Measurements from ENCODE around the gene HESX1. TPM values are rescaled to one million over a fixed set of nuclear protein-coding genes. Genes with fewer than 3 reads are reported as not detected.

The HESX1 gene
- total RNA-seq (under 1 TPM in 1 of 2 experiments, not detected in 1; 0.39 TPM), polyA plus RNA-seq (under 1 TPM in 2 of 3 donors, not detected in 1; 0.27 to 0.87 TPM), total RNA-seq (0 to 0.52 (median 0.14) reads per million in 6 experiments)

DNA sequence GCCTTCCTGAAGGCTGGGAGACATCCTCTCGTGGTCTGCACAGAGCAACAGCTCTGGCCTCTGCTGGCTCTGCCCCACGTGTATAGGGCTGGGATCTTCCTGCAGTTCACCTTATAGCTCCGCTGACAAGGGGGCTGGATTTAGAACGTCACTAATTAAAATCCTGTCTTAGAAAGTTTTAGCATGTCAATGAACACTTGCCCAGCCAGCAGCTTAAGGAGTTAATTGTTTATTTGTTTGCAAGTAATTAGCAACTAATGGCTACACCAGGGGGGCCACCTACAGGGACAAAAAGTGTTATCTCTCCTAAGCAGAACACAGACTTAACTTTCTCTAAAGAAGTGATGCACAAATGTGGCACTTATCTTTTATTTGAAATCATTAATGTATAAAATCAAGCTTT lies at the start of gene HESX1:
HESX1 (minus strand) TSS at position 84 of the 403 bp plus-strand sequence; CDS start at position 24, 60 bp downstream.
- Mint-ChIP-seq H3K9me3 (no peaks in the 10 kb centered on the region), H3K27me3 (peaks cover 3 to 16% (median 9%) of the 10 kb centered on the region in 5 donors), H3K36me3 (no peaks in the 10 kb centered on the region), H3K4me1 (peaks cover 0 to 1% (median 0%) of the 10 kb centered on the region in 4 donors), H3K4me3 (no peak within 1 kb of the TSS), H3K27ac (no peak within 1 kb of the TSS)
- POLR2A ChIA-PET = no interaction called here
- DNase-seq (no peak), ATAC-seq (no peak)

DNA sequence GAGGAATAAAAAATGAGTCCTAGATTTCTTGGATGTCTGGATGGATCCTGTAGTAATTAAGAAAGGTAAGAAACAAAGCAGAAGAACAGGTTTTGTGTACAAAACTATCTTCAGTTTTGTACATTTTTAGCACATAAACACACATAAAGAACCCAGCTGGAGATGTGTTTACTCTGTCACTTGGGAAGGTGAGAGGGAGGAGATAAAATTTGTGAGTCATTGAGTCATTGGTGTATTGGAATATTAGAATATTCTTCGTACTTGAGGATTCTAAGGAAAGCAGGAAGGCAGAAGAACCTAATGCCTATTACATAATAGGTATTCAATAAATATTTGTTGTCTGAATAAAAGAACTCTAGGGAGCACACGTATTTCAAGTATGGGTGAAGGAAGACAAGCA lies 45.2 kb upstream of the HESX1 start:
- Mint-ChIP-seq H3K36me3 (peaks cover 10 to 88% (median 39%) of the 10 kb centered on the region in 3 donors), H3K4me3 (no peak overlapping the region), H3K9me3 (no peaks in the 10 kb centered on the region), H3K27me3 (no peaks in the 10 kb centered on the region), H3K4me1 (peaks cover 0 to 7% (median 2%) of the 10 kb centered on the region in 4 donors), H3K27ac (peak overlapping the region in 1 of 10 donors; percentile 11)
- no peak for DNase-seq
- POLR2A ChIA-PET = no interaction called here
- no peak for ATAC-seq

DNA sequence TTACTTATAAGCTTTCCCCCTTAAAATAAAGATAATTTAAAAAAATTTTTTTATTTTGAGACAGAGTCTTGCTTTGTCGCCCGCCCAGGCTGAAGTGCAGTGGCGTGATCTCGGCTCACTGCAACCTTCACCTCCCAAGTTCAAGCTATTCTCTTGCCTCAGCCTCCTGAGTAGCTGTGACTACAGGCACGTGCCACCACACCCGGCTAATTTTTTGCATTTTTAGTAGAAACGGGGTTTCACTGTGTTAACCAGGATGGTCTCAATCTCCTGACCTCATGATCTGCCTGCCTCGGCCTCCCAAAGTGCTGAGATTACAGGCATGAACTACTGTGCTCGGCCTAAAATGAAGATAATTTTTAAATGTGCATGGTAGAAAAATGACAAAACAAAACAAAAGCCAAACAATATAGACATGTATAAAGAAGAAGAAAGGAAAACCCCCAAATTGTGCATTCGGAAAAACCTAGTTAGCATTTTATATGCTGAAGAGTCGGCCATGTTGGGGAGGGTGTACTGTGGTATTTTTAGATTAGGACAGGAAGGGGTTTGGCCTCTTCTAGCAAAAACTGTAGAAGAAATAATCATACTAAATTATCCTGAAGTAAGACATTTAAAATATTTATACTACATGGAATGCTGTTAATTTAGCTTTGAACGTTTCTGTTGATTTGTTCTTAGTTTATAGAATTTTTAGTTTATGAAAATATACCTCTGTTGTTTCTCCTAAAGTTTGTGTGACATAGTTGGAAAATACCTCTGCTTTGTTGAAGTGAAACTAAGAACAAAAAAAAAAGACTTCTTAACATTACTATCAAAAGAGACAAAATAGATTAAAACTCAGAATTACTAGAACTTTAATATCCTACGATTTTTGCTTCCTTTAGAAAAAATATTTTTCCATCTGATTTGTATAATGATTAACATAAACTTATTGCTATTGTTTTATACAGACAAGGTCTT lies 35.1 kb upstream of the HESX1 start:
- no peak for DNase-seq
- ATAC-seq = no peak
- H3K4me1 Mint-ChIP-seq = peaks cover 0 to 41% (median 14%) of the 10 kb centered on the region in 4 donors
- H3K36me3 Mint-ChIP-seq = peaks cover 13 to 40% (median 20%) of the 10 kb centered on the region in 3 donors
- POLR2A ChIA-PET = interaction anchor here (0.5 kb wide), 1 partner anchor 256 kb away, joined by 5 read pairs; no protein-coding TSS in a partner anchor
- H3K27me3 Mint-ChIP-seq = no peaks in the 10 kb centered on the region
- no peak overlapping the region for H3K4me3 Mint-ChIP-seq
- peak overlapping the region in 2 of 10 donors; percentile 8 to 67 for H3K27ac Mint-ChIP-seq
- H3K9me3 Mint-ChIP-seq = no peaks in the 10 kb centered on the region

DNA sequence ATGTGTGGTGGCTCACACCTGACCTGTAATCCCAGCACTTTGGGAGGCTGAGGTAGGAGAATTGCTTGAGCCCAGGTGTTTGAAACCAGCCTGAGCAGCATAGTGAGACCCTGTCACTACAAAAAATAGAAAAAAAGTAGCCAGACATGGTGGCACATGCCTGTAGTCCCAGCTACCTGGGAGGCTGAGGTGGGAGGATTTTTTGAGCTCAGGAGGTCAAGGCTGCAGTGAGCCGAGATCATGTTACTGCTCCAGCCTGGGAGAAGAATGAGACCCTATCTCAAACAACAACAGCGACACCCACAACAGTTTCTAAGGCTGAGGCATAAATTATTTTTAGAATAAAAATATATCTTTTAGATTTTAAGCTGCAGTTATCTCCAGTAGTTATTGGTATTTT lies 34.0 kb upstream of the HESX1 start:
- Mint-ChIP-seq H3K27ac (peak overlapping the region in 1 of 10 donors; percentile 62), H3K27me3 (no peaks in the 10 kb centered on the region), H3K36me3 (peaks cover 7 to 30% (median 13%) of the 10 kb centered on the region in 3 donors), H3K4me1 (peaks cover 6 to 52% (median 21%) of the 10 kb centered on the region in 4 donors), H3K9me3 (no peaks in the 10 kb centered on the region), H3K4me3 (no peak overlapping the region)
- ATAC-seq (no peak), DNase-seq (no peak)
- POLR2A ChIA-PET = interaction anchor here (0.7 kb wide), 1 partner anchor 1308 kb away, joined by 4 read pairs; no protein-coding TSS in a partner anchor

DNA sequence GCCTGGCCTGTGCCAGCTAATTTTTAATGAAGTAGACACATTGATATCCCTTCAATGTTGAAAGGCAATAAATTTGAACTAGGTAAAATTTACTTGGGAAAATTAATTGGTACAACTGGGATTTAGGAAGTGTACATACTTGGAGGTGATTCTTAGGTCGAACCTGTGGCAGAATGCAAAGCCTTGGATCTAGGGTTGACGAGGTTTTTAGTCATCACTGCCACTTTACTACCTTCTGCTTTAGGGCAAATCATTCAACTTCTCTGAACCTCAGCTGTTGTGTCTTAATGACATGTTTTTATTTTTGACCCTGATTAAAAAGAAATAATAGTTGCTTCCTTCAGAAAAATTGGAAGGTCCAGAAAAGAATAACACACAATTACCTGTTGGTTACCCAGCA lies 30.2 kb upstream of the HESX1 start:
- Mint-ChIP-seq H3K36me3 (peaks cover 0 to 7% (median 0%) of the 10 kb centered on the region in 3 donors), H3K27ac (peak overlapping the region in 2 of 10 donors; percentile 14 to 60), H3K27me3 (no peaks in the 10 kb centered on the region), H3K4me1 (peaks cover 9 to 58% (median 29%) of the 10 kb centered on the region in 4 donors), H3K4me3 (peak overlapping the region in 5 of 10 donors; percentile 4 to 88 (median 23)), H3K9me3 (no peaks in the 10 kb centered on the region)
- POLR2A ChIA-PET = interaction anchor here (1.1 kb wide), 1 partner anchor 463 kb away, joined by 7 read pairs; the partner anchor contains the start of gene DENND6A
- no peak for DNase-seq
- ATAC-seq = no peak

DNA sequence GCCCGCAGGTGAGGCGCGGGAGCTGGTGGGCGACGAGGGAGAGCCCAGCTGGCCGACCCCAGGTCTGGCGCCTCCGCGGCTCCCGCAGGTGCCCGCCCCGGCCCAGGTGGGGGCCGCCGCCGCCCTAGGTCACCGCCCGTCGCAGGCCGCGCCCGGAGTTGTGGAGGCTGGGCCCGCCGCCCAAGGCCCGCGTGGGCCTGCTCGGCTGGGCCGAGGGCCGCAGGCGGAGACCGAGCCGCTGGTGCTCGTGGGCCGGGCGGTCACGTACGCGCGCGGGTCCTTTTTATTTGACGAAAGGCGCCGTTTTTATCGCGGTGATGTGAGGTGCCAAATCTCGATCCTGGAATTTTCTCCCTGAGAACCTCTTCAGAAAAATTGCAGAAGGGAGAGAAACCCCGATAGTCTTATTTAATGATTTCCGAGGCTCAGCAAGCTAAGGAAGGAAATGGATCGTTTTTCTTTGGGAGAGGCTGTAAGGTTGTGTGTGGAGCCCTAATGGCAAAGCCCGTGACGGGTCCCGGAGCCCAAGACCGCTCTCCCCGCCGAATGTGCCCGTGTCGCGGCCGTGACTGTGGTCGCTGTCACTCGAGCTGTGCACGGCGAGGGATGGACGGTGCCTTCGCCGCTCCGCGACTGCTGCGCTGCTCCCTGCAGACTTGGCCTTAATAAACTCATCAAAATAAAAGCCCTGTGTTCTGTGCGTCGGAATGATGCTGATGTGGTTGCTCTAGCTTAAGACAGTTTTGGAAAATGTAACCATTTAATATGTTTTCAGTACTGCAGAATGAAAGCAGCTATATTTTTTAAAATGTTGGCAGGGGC lies 28.4 kb upstream of the HESX1 start:
- H3K4me3 Mint-ChIP-seq = peak overlapping the region; percentile 84 to 95 (median 92)
- ATAC-seq = peak; percentile 53 to 68

DNA sequence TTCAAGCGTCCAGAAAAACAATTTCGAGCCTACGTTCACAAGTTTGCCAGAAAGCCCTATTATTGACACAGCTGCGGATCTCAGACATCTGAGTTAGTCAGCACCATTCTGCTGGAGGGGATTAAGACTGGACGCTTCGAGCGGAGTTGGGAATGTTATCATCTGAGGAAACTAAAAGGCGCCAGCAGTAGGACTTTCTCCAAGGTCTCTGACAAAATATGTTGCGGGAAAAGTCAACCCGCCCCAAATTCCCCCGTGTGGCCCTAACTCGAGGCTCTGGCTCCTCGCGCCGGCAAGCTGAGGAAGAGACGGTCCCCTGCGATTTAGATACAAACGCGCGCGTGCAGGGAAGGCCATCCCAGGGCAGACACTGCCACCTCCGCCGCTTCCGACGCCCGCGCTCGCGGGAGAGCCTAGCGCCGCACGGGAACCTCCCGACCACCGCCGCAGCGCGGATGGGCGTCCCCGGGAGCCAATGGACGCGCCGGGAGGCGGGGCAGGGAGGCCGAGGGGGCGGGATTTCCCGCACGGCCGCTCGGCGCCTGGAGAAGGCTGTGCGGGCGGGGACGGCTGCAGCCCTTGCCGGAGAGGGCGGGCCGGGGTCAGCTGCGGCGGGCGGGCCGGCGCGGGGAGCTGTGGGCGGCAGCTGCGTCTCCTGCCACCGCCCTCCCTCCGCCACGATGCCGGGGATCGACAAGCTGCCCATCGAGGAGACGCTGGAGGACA lies 27.6 kb upstream of the HESX1 start, which contains the start of gene APPL1:
APPL1 (plus strand) TSS at position 526 of the 726 bp plus-strand sequence; CDS start at position 681, 155 bp downstream.
- peak; percentile 87 to 91 for ATAC-seq
- peaks cover 7 to 41% (median 25%) of the 10 kb centered on the region in 4 donors for H3K4me1 Mint-ChIP-seq
- H3K27ac Mint-ChIP-seq = peak within 1 kb of the TSS; percentile 40 to 94 (median 86)
- no peaks in the 10 kb centered on the region for H3K9me3 Mint-ChIP-seq
- DNase-seq = peak; percentile 75 to 90 (median 86)
- POLR2A ChIA-PET = interaction anchor here (0.6 to 1.6 kb wide), 4 partner anchors 11 to 1079 kb away, joined by 3 to 7 read pairs (median 3); partner anchors contain the start of genes HTD2, PDE12 and RPP14
- H3K27me3 Mint-ChIP-seq = no peaks in the 10 kb centered on the region
- H3K4me3 Mint-ChIP-seq = peak within 1 kb of the TSS; percentile 88 to 95 (median 92)
- H3K36me3 Mint-ChIP-seq = peaks cover 0 to 1% (median 0%) of the 10 kb centered on the region in 3 donors

More for the DNA sequence above, 28.4 kb upstream of the HESX1 start:
- Mint-ChIP-seq H3K4me1 (peaks cover 7 to 46% (median 27%) of the 10 kb centered on the region in 4 donors), H3K27me3 (no peaks in the 10 kb centered on the region), H3K27ac (peak overlapping the region; percentile 40 to 94 (median 76)), H3K9me3 (no peaks in the 10 kb centered on the region), H3K36me3 (peaks cover 0 to 7% (median 0%) of the 10 kb centered on the region in 3 donors)
- peak in 9 of 10 donors; percentile 14 to 61 (median 37) for DNase-seq
- POLR2A ChIA-PET = interaction anchor here (0.6 to 1.6 kb wide), 5 partner anchors 10 to 1078 kb away, joined by 3 to 7 read pairs (median 3); partner anchors contain the start of genes HTD2, PDE12 and RPP14

DNA sequence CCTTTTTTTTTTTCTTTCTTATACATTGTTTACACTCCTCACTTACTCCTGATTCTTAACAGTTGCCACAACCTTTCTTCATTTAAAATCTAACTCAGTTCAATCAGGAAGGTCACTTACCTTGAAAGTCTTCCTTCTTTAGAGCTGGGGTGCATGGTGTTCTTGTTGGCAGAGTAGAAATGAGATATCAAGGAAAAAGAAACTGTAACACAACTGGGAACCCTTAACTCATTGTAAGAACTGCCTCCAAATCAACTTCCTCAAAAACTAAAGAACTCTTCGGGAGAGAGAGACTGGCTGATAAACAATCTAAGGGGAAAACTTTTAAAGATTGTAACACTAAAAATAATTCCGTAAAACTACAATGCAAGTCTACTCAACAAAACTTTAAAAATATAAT lies 26.4 kb upstream of the HESX1 start:
- ATAC-seq (no peak), DNase-seq (no peak)
- POLR2A ChIA-PET = no interaction called here
- H3K36me3 Mint-ChIP-seq = no peaks in the 10 kb centered on the region
- peak overlapping the region in 2 of 10 donors; percentile 65 to 84 for H3K27ac Mint-ChIP-seq
- peaks cover 7 to 32% (median 21%) of the 10 kb centered on the region in 4 donors for H3K4me1 Mint-ChIP-seq
- no peaks in the 10 kb centered on the region for H3K9me3 Mint-ChIP-seq
- H3K4me3 Mint-ChIP-seq = peak overlapping the region in 8 of 10 donors; percentile 0 to 88 (median 37)
- no peaks in the 10 kb centered on the region for H3K27me3 Mint-ChIP-seq

DNA sequence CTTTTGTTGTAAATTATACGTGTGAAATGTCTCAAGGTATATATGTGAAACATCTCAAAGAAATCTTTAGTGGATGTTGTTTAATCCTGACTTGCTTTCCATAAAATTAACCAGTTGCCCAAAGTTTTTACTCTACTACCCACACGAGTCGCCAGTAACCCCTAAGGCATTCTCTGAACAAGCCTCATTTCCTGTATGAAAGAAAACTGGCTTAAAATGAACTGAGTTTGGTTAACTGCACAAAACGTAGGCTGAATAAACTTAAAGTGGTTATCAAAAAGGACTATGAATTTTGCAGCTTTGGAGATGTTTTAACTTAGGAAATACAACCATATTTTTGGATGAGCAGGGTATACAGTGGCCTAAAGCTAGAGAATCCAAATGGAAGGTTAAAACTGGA lies 25.1 kb upstream of the HESX1 start:
- POLR2A ChIA-PET = no interaction called here
- Mint-ChIP-seq H3K9me3 (no peaks in the 10 kb centered on the region), H3K4me1 (peaks cover 7 to 25% (median 18%) of the 10 kb centered on the region in 4 donors), H3K27me3 (no peaks in the 10 kb centered on the region), H3K36me3 (no peaks in the 10 kb centered on the region), H3K4me3 (no peak overlapping the region), H3K27ac (no peak overlapping the region)
- no peak for ATAC-seq
- no peak for DNase-seq

DNA sequence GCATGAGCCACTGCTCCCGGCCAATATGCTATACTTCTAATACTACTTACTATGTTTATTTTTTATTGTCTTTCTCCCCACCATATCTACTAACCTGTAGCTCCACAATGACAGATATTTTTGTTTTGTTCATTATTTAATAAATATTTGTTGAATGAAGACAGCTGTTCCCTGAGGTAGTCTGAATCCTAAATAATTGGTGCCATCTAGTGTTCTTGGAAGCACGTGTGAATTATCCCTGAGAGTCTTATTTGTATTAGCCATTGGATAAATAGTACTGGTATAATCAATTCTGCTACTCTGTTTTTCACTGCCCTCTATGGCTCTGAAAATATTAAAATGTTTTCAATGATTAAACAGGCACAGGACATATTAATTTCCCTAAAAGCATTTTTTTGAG lies 22.1 kb upstream of the HESX1 start:
- ATAC-seq = no peak
- Mint-ChIP-seq H3K4me3 (no peak overlapping the region), H3K27ac (no peak overlapping the region), H3K4me1 (peaks cover under 1 to 7% (median 3%) of the 10 kb centered on the region in 4 donors), H3K9me3 (no peaks in the 10 kb centered on the region), H3K36me3 (no peaks in the 10 kb centered on the region), H3K27me3 (no peaks in the 10 kb centered on the region)
- POLR2A ChIA-PET = no interaction called here
- no peak for DNase-seq

DNA sequence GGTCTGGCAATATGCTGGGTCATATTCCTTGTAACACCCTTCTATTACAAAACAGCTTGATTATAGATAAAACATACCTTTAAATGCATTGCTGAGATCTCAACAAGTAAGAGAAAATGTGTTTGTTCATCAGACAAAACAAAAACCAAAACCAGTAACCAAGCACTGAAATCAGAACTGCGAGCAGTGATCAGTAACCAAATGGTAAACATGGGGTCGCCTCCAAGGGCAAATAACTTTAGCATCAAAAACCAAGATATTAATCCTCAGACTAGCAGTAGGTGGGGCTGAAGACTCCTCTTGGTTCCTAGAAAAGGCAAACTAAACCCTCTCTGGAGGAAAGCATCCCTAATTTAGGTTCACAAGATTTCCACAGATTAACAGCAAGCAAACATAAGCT lies 6.6 kb upstream of the HESX1 start:
- ATAC-seq (no peak), DNase-seq (no peak)
- no peak overlapping the region for H3K27ac Mint-ChIP-seq
- H3K4me1 Mint-ChIP-seq = no peaks in the 10 kb centered on the region
- no peaks in the 10 kb centered on the region for H3K27me3 Mint-ChIP-seq
- no peaks in the 10 kb centered on the region for H3K9me3 Mint-ChIP-seq
- H3K4me3 Mint-ChIP-seq = no peak overlapping the region
- no peaks in the 10 kb centered on the region for H3K36me3 Mint-ChIP-seq
- POLR2A ChIA-PET = no interaction called here

Measured in naive thymus-derived CD8-positive, alpha-beta T cell (primary cell).